NCI-H524 (cell line): ENCODE data around the gene VTN.
A peak's percentile ranks its signal among the peaks of the same experiment; 100 is the strongest.

Experiments used
- DNase-seq, 2 experiments: peaks; one replicate each; lab custom pipeline; 2025; lab: John Stamatoyannopoulos, UW

Gene VTN

GRCh38 chr17:28370035-28370743 is at the start of gene VTN:
TSS of gene VTN (minus strand) at chr17:28370307. CDS start at chr17:28370203, 104 bp downstream.
- peak in 1 of 2 experiments; percentile 26 for DNase-seq

- DNase-seq, result peak; percentile 39 to 87
Observed at GRCh38 chr17:28416703-28417311, 46.7 kb upstream of the VTN start.

- no peak for DNase-seq
Observed at GRCh38 chr17:28415886-28416285, 45.8 kb upstream of the VTN start.

GRCh38 chr17:28413804-28414203 is 43.7 kb upstream of the VTN start:
- DNase-seq, result no peak

GRCh38 chr17:28412099-28412498 is 42.0 kb upstream of the VTN start:
- DNase-seq, result no peak

GRCh38 chr17:28407974-28408306 is 37.8 kb upstream of the VTN start:
- no peak for DNase-seq

- peak; percentile 81 to 85 for DNase-seq
Observed at GRCh38 chr17:28407130-28407973, 37.2 kb upstream of the VTN start.

GRCh38 chr17:28406473-28406814 is 36.3 kb upstream of the VTN start:
- peak; percentile 64 to 82 for DNase-seq

- peak; percentile 55 to 82 for DNase-seq
Observed at GRCh38 chr17:28405632-28406472, 35.7 kb upstream of the VTN start, which contains the start of gene SLC46A1. TSS of gene SLC46A1 (minus strand) at chr17:28406212. CDS start at chr17:28406114, 98 bp downstream.

- DNase-seq, result no peak
Observed at GRCh38 chr17:28404812-28405570, 34.9 kb upstream of the VTN start.

- no peak for DNase-seq
Observed at GRCh38 chr17:28404461-28404811, 34.3 kb upstream of the VTN start.

- DNase-seq, result no peak
Observed at GRCh38 chr17:28404007-28404406, 33.9 kb upstream of the VTN start.

GRCh38 chr17:28402844-28403243 is 32.7 kb upstream of the VTN start:
- DNase-seq, result no peak

GRCh38 chr17:28402224-28402630 is 32.1 kb upstream of the VTN start:
- no peak for DNase-seq

- no peak for DNase-seq
Observed at GRCh38 chr17:28399808-28400207, 29.7 kb upstream of the VTN start.

- DNase-seq, result peak in 1 of 2 experiments; percentile 49
Observed at GRCh38 chr17:28398280-28398981, 28.3 kb upstream of the VTN start.

- no peak for DNase-seq
Observed at GRCh38 chr17:28397687-28398279, 27.7 kb upstream of the VTN start.

GRCh38 chr17:28397275-28397674 is 27.2 kb upstream of the VTN start:
- no peak for DNase-seq

GRCh38 chr17:28396635-28397239 is 26.6 kb upstream of the VTN start:
- no peak for DNase-seq

- no peak for DNase-seq
Observed at GRCh38 chr17:28395968-28396367, 25.9 kb upstream of the VTN start.
